Neutrophil (primary cell): ENCODE measurements around the gene SH3BP2.

Experiments
- H3K27ac ChIP-seq: fragments of 200-600 bp; sonication (generic); 2 replicates; pipeline ENCODE4 v1.5.1; 2016; ENCODE audit warnings: mild to moderate bottlenecking, moderate library complexity
- H3K27me3 ChIP-seq: fragments of 200-600 bp; sonication (generic); 2 replicates; pipeline ENCODE4 v1.6.0; 2016; ENCODE audit warnings: mild to moderate bottlenecking
- H3K36me3 ChIP-seq: fragments of 200-600 bp; sonication (generic); 2 replicates; pipeline ENCODE4 v1.5.1; 2017
- H3K4me1 ChIP-seq, 2 experiments: fragments of 200-600 bp in 1 of 2; sonication (generic) in 1 of 2; 1 replicate in 1 of 2; 2 replicates in 1 of 2; pipeline versions ENCODE4 v1.5.1 to v1.6.1; 2013 to 2016; ENCODE audit warnings: low read depth in 1 of 2, low read length in 1 of 2, mild to moderate bottlenecking in 1 of 2, moderate library complexity in 1 of 2; ENCODE audit not compliant: control insufficient read depth in 1 of 2, insufficient read depth in 1 of 2
- H3K4me3 ChIP-seq, 2 experiments: fragments of 200-600 bp in 1 of 2; sonication (generic) in 1 of 2; 1 replicate in 1 of 2; 2 replicates in 1 of 2; pipeline ENCODE4 v1.5.1; 2013 to 2016; ENCODE audit warnings: low read depth in 1 of 2, low read length in 1 of 2, mild to moderate bottlenecking in 1 of 2, moderate library complexity in 1 of 2
- H3K9me3 ChIP-seq: fragments of 200-600 bp; sonication (generic); 2 replicates; pipeline ENCODE4 v1.5.1; 2016
- CTCF ChIP-seq: fragments of 200-600 bp; sonication (generic); IDR thresholded peaks from 2 replicates; pipeline ENCODE4 v1.5.1; 2016; ENCODE audit warnings: antibody characterized with exemption

SH3BP2 gene

GRCh38 chr4:2754848-2755819 is 37.8 kb upstream of the SH3BP2 start:
- TF ChIP-seq CTCF, result no peak
- peaks cover 14 to 26% of the 10 kb centered on the region in 2 experiments for H3K4me1 ChIP-seq
- H3K36me3 ChIP-seq, result peaks cover 7% of the 10 kb centered on the region
- no peaks in the 10 kb centered on the region for H3K27me3 ChIP-seq
- peak overlapping the region; percentile 93 for H3K27ac ChIP-seq
- peak overlapping the region; percentile 84 to 86 for H3K4me3 ChIP-seq
- H3K9me3 ChIP-seq, result no peaks in the 10 kb centered on the region

GRCh38 chr4:2755821-2756690 is 36.8 kb upstream of the SH3BP2 start, which contains the start of gene TNIP2:
Gene TNIP2 (minus strand): TSS chr4:2756336. CDS start chr4:2756289, 47 bp downstream.
- Histone ChIP-seq H3K9me3 (no peaks in the 10 kb centered on the region), H3K27ac (peak within 1 kb of the TSS; percentile 93), H3K4me3 (peak within 1 kb of the TSS; percentile 84 to 86), H3K4me1 (peaks cover 14 to 26% of the 10 kb centered on the region in 2 experiments), H3K27me3 (no peaks in the 10 kb centered on the region), H3K36me3 (peaks cover 7% of the 10 kb centered on the region)
- peak; percentile 60 for TF ChIP-seq CTCF

- no peaks in the 10 kb centered on the region for H3K27me3 ChIP-seq
- no peaks in the 10 kb centered on the region for H3K9me3 ChIP-seq
- peak overlapping the region; percentile 93 for H3K27ac ChIP-seq
- H3K36me3 ChIP-seq, result peaks cover 7% of the 10 kb centered on the region
- H3K4me3 ChIP-seq, result peak overlapping the region; percentile 50 to 63
- peaks cover 14 to 26% of the 10 kb centered on the region in 2 experiments for H3K4me1 ChIP-seq
- no peak for TF ChIP-seq CTCF
These were observed 36.1 kb upstream of the SH3BP2 start for GRCh38 chr4:2756691-2757350.

- Histone ChIP-seq H3K9me3 (no peaks in the 10 kb centered on the region), H3K27me3 (no peaks in the 10 kb centered on the region)
These were observed 35.5 kb upstream of the SH3BP2 start for GRCh38 chr4:2757426-2757825.

More at GRCh38 chr4:2757426-2757825, 35.5 kb upstream of the SH3BP2 start:
- peaks cover 14 to 26% of the 10 kb centered on the region in 2 experiments for H3K4me1 ChIP-seq
- TF ChIP-seq CTCF, result no peak
- H3K4me3 ChIP-seq, result no peak overlapping the region
- H3K36me3 ChIP-seq, result peaks cover 4% of the 10 kb centered on the region
- no peak overlapping the region for H3K27ac ChIP-seq
